ENCODE measurements around the gene BHLHE41. TPM values are rescaled to one million over a fixed set of nuclear protein-coding genes. Genes with fewer than 3 reads are reported as not detected.

The BHLHE41 gene
- total and polyA plus RNA-seq, 2 of the 4 experiments (the other 2 are of a cell fraction) = 0.72 to 3.8 TPM

DNA sequence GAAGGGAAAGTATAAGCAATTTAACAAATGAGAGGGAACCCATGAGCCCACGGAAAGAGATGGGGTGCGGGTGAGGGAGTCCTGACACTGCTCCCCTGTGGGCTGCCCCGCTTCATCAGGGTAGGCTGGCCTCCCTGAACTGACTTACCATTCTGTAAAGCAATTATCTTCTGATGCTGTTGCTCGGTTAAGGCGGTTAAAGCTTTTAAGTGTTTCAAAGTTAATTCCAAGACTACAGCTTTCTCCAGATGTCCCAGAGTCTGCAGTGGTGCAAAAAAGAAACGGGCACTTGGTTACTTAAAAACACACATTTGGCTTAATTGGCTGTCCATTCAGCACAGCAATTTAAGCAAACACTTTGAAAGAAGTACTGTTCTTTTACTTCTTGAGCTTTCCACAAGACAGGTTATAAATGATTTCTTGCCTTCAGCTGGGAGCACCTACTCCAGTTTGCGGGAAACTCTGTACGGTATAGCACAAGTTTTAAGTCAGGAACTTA lies 1.3 kb downstream of the BHLHE41 start:
- no peaks in the 10 kb centered on the region for H4K20me1 ChIP-seq (ENCODE audit: insufficient read depth, low read length)
- no peaks in the 10 kb centered on the region for H3K9me3 ChIP-seq (ENCODE audit: control insufficient read depth, insufficient read depth, low read length)
- H3K79me1 ChIP-seq (ENCODE audit: low read depth in 1 of 2, low read length in 2 of 2) = no peaks in the 10 kb centered on the region
- no peak overlapping the region for H4K8ac ChIP-seq (ENCODE audit: low read depth in 2 of 2, low read length in 2 of 2)
- CTCF ChIA-PET = interaction anchor here (0.6 to 2.1 kb wide), 6 partner anchors 10 to 529 kb away, joined by 3 to 5 read pairs (median 4); no protein-coding TSS in a partner anchor
- no peak overlapping the region for H3K56ac ChIP-seq (ENCODE audit: extremely low read depth, insufficient read depth, low read length)
- H3K4me1 ChIP-seq (ENCODE audit: control insufficient read depth, insufficient read depth, low read length) = no peaks in the 10 kb centered on the region
- POLR2A ChIA-PET (ENCODE audit: unreplicated experiment) = no interaction called here
- in situ Hi-C loops (cut with MboI; ENCODE audit: low sequenced_read_pairs) (loop anchor here (10.0 kb wide), 1 partner anchor 531 kb away; no protein-coding TSS in a partner anchor), intact Hi-C loops (cut with micrococcal nuclease) (loop anchor here (2.0 to 5.0 kb wide), 2 partner anchors 104 to 311 kb away; no protein-coding TSS in a partner anchor), dilution Hi-C loops (cut with HindIII; ENCODE audit: low sequenced_read_pairs, unreplicated experiment) (no loop called here)
- no peak overlapping the region for H4K91ac ChIP-seq (ENCODE audit: insufficient read depth, low read depth, low read length)
- DNase-seq = peak; percentile 12
- no peak overlapping the region for H3K9ac ChIP-seq (ENCODE audit: low read depth, low read length)
- TF ChIP-seq FOS (IDR thresholded peaks at IDR 0.05; ENCODE audit: low read depth, low read length) (no peak), MXI1 (IDR thresholded peaks at IDR 0.05; ENCODE audit: borderline replicate concordance, low read depth, low read length) (no peak), MAZ (IDR thresholded peaks at IDR 0.05; ENCODE audit: borderline replicate concordance, low read depth, low read length) (no peak), SMC3 (IDR thresholded peaks at IDR 0.05; ENCODE audit: low read depth, low read length) (no peak), NFE2L2 (IDR thresholded peaks at IDR 0.05; ENCODE audit: low read depth, low read length) (no peak), RAD21 (IDR thresholded peaks at IDR 0.05; ENCODE audit: low read length) (no peak), BHLHE40 (IDR thresholded peaks at IDR 0.05; ENCODE audit: low read depth, low read length) (no peak), CHD1 (IDR thresholded peaks at IDR 0.05; ENCODE audit: low read depth, low read length) (no peak), RFX5 (IDR thresholded peaks at IDR 0.05; ENCODE audit: low read depth, low read length) (no peak), POLR2A (IDR thresholded peaks at IDR 0.05; ENCODE audit: low read depth, low read length) (no peak), MAFK (IDR thresholded peaks at IDR 0.05; ENCODE audit: low read depth, low read length) (no peak)
- TF ChIP-seq, protein P1, sequence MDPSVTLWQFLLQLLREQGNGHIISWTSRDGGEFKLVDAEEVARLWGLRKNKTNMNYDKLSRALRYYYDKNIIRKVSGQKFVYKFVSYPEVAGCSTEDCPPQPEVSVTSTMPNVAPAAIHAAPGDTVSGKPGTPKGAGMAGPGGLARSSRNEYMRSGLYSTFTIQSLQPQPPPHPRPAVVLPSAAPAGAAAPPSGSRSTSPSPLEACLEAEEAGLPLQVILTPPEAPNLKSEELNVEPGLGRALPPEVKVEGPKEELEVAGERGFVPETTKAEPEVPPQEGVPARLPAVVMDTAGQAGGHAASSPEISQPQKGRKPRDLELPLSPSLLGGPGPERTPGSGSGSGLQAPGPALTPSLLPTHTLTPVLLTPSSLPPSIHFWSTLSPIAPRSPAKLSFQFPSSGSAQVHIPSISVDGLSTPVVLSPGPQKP (IDR thresholded peaks at IDR 0.05; ENCODE audit: borderline replicate concordance, low read depth, low read length) = no peak
- TF ChIP-seq, protein P2, sequence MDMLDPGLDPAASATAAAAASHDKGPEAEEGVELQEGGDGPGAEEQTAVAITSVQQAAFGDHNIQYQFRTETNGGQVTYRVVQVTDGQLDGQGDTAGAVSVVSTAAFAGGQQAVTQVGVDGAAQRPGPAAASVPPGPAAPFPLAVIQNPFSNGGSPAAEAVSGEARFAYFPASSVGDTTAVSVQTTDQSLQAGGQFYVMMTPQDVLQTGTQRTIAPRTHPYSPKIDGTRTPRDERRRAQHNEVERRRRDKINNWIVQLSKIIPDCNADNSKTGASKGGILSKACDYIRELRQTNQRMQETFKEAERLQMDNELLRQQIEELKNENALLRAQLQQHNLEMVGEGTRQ (IDR thresholded peaks at IDR 0.05; ENCODE audit: low read depth, low read length) = no peak
- TF ChIP-seq, protein P3, sequence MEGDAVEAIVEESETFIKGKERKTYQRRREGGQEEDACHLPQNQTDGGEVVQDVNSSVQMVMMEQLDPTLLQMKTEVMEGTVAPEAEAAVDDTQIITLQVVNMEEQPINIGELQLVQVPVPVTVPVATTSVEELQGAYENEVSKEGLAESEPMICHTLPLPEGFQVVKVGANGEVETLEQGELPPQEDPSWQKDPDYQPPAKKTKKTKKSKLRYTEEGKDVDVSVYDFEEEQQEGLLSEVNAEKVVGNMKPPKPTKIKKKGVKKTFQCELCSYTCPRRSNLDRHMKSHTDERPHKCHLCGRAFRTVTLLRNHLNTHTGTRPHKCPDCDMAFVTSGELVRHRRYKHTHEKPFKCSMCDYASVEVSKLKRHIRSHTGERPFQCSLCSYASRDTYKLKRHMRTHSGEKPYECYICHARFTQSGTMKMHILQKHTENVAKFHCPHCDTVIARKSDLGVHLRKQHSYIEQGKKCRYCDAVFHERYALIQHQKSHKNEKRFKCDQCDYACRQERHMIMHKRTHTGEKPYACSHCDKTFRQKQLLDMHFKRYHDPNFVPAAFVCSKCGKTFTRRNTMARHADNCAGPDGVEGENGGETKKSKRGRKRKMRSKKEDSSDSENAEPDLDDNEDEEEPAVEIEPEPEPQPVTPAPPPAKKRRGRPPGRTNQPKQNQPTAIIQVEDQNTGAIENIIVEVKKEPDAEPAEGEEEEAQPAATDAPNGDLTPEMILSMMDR (conservative IDR thresholded peaks at IDR 0.05; ENCODE audit: low read depth, low read length) = no peak
- no peak overlapping the region for H3K14ac ChIP-seq (replicated peaks; ENCODE audit: low read depth, low read length)
- H3K23ac ChIP-seq (ENCODE audit: low read depth, low read length) = peak overlapping the region; percentile 21; the same call in 1 of the 2 replicates
- peaks cover 16% of the 10 kb centered on the region for H3K27me3 ChIP-seq (ENCODE audit: control insufficient read depth, insufficient read depth, low read length)
- no TSS peak for BruUV-seq (replicated peaks)
- 10% methylated on average over 1 of the region's 8 CpGs; no CpG with 5 or more reads in 1 of the 2 experiments for WGBS, 2 experiments (ENCODE audit: extremely low coverage in 2 of 2, insufficient read length in 1 of 2)
- no peak overlapping the region for H3K27ac ChIP-seq (ENCODE audit: insufficient read depth, low read length)
- no peak overlapping the region for H2BK15ac ChIP-seq (ENCODE audit: low read depth, low read length)
- H3K36me3 ChIP-seq (ENCODE audit: control insufficient read depth, insufficient read depth, low read length) = no peaks in the 10 kb centered on the region
- H3K4ac ChIP-seq (ENCODE audit: low read depth, low read length) = no peak overlapping the region
- peak overlapping the region; percentile 46 for H3K4me3 ChIP-seq (ENCODE audit: insufficient read depth, low read depth, low read length)
- H2BK120ac ChIP-seq (ENCODE audit: low read depth, low read length) = no peak overlapping the region
- no peak overlapping the region for H4K5ac ChIP-seq (ENCODE audit: low read depth, low read length)
- H3K18ac ChIP-seq (ENCODE audit: low read depth, low read length) = no peak overlapping the region
- peak overlapping the region; percentile 82 for H2AFZ ChIP-seq (replicated peaks; ENCODE audit: low read length, poor library complexity)
- no peaks in the 10 kb centered on the region for H3K9me1 ChIP-seq (ENCODE audit: insufficient read depth, low read length)
- H2BK20ac ChIP-seq (ENCODE audit: low read depth, low read length) = no peak overlapping the region
- H3K4me2 ChIP-seq (ENCODE audit: low read depth, low read length) = peak overlapping the region; percentile 82
- ATAC-seq (ENCODE audit: low read depth) = no peak
- H2AK9ac ChIP-seq (replicated peaks; ENCODE audit: low read depth, low read length, poor library complexity) = peak overlapping the region; percentile 43
- no peak overlapping the region for H2AK5ac ChIP-seq (ENCODE audit: low read depth, low read length)
- H2BK5ac ChIP-seq (ENCODE audit: low read depth, low read length, poor library complexity, severe bottlenecking) = no peak overlapping the region
